GM18508 (cell line): ENCODE results near the gene SNUPN.
"Not testable (repeated sequence)": the region's sequence is repeated elsewhere in the genome, so short reads cannot be mapped to it uniquely, and the experiment has no call there.

Source experiments
- ATAC-seq: cut with Tn5 transposase; IDR thresholded peaks from one replicate; pipeline ENCODE4 v1.9.1; 2021; ENCODE audit warnings: moderate number of reproducible peaks; ENCODE audit not compliant: insufficient read depth, unreplicated experiment

SNUPN gene

GRCh38 chr15:75584121-75584520 lies 41.4 kb downstream of the SNUPN start:
- no peak for ATAC-seq

GRCh38 chr15:75583701-75584100 lies 41.8 kb downstream of the SNUPN start:
- no peak for ATAC-seq

GRCh38 chr15:75582943-75583342 lies 42.6 kb downstream of the SNUPN start:
- ATAC-seq: not testable (repeated sequence)

GRCh38 chr15:75578948-75579920 lies 46.3 kb downstream of the SNUPN start, which contains the start of gene PTPN9:
TSS of gene PTPN9 (minus strand) at chr15:75579315. CDS start at chr15:75578776, 539 bp downstream.
- no peak for ATAC-seq

GRCh38 chr15:75578173-75578947 lies 47.2 kb downstream of the SNUPN start:
- ATAC-seq: no peak

- no peak for ATAC-seq
Measured at GRCh38 chr15:75577401-75578172, 47.9 kb downstream of the SNUPN start.

GRCh38 chr15:75573648-75574384 lies 51.7 kb downstream of the SNUPN start:
- ATAC-seq: no peak

- no peak for ATAC-seq
Measured at GRCh38 chr15:75570126-75570845, 55.2 kb downstream of the SNUPN start.

- no peak for ATAC-seq
Measured at GRCh38 chr15:75565062-75565970, 60.2 kb downstream of the SNUPN start.

- ATAC-seq: no peak
Measured at GRCh38 chr15:75561888-75562287, 63.6 kb downstream of the SNUPN start.

GRCh38 chr15:75559360-75559759 lies 66.2 kb downstream of the SNUPN start:
- ATAC-seq: not testable (repeated sequence)

- ATAC-seq: not testable (repeated sequence)
Measured at GRCh38 chr15:75558955-75559354, 66.6 kb downstream of the SNUPN start.

- no peak for ATAC-seq
Measured at GRCh38 chr15:75554717-75555116, 70.8 kb downstream of the SNUPN start.

- no peak for ATAC-seq
Measured at GRCh38 chr15:75553659-75554058, 71.9 kb downstream of the SNUPN start.

- no peak for ATAC-seq
Measured at GRCh38 chr15:75551091-75551490, 74.4 kb downstream of the SNUPN start.
